Right ventricle myocardium inferior (tissue), 1 donor: ENCODE results near the gene HLTF. TPM values are rescaled to one million over a fixed set of nuclear protein-coding genes. Genes with fewer than 3 reads are reported as not detected.

ENCODE experiments used
- ATAC-seq: fragments of 200-7000 bp; cut with Tn5 transposase; one replicate; pipeline ENCODE4 v1.9.1; 2020; ENCODE audit warnings: mild to moderate bottlenecking, moderate library complexity
- DNase-seq: peaks from one replicate; pipeline ENCODE4 v3.0.0; 2021; ENCODE audit errors: missing footprints
- intact Hi-C: fragments of 100-400 bp; cut with DNase I; formaldehyde crosslinking; loops from one replicate; pipeline ENCODE4 v1.11.0; 2022
- total RNA-seq: library from RNA; stranded (reverse); fragmentation: NEBNext Ultra II Directional; extraction: Animal tissue kit (Norgen Biotek cat#: 25700); gene quantifications from one replicate; pipeline ENCODE4 v1.2.1, GENCODE V29; 2021
- donor health status: DM: no; HTN: yes; CAD: no; lungs with severe emphysema.

The HLTF gene
- total RNA-seq, 1 donor from 2014 or later = 26.1 TPM

DNA sequence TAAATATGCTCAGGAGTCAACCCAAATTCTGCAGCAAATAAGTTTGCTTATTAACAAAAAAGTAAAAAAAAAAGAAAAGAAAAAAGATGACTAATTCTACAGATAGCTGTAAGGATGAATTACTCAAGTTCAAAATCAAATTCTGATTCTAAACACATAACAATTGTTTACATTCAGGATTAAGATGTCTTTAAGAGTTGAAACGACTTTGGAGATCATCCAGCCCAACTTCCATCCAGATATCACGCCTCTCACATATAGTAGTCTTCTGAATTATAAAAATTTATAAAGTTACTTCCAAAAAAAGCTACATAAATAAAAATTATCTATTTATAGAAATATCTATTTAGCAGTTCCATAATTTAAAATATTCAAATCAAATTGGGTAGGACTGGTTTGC is 55.2 kb downstream of the HLTF start:
- intact Hi-C loops = no loop called here
- DNase-seq (no peak), ATAC-seq (no peak)

GRCh38 chr3:149026718-149027117 is 59.6 kb downstream of the HLTF start:
- intact Hi-C loops = loop anchor here (5.0 kb wide), 1 partner anchor 34 kb away; the partner anchor contains the start of gene GYG1
- ATAC-seq = no peak
- DNase-seq = no peak

GRCh38 chr3:149023951-149024350 is 62.4 kb downstream of the HLTF start:
- no peak for ATAC-seq
- intact Hi-C loops = no loop called here

GRCh38 chr3:149021830-149022229 is 64.5 kb downstream of the HLTF start:
- DNase-seq = no peak
- no peak for ATAC-seq
- intact Hi-C loops = no loop called here

More at GRCh38 chr3:149023951-149024350, 62.4 kb downstream of the HLTF start:
- no peak for DNase-seq

- intact Hi-C loops = no loop called here
- no peak for ATAC-seq
- DNase-seq = no peak
Observed at GRCh38 chr3:149020839-149021252, 65.5 kb downstream of the HLTF start.

- peak; percentile 60 for ATAC-seq
Observed at GRCh38 chr3:149020196-149020838, 66.0 kb downstream of the HLTF start.

DNA sequence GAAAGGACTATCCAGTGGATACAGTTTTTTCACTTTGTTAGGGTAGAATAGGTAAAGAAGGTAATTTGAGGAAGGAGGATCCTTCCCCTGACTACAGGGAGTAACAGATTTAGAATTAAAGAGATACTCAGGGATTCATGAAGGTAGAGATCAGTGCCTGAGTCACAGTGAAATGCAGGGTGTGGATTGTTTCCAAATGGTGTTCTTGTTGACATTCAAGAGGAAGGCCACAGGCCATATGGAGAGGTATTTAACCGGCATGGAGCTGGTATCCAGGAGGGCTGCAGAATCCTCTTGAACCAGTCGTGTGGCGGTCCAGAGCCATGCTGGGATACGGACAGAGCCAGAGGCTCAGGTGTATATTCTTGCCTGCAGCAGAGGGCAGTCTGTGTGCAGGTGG is 66.8 kb downstream of the HLTF start:
- intact Hi-C loops = loop anchor here (5.0 kb wide), 1 partner anchor 42 kb away; no protein-coding TSS in a partner anchor
- DNase-seq = no peak
- ATAC-seq = no peak

More at GRCh38 chr3:149020196-149020838, 66.0 kb downstream of the HLTF start:
- peak; percentile 57 for DNase-seq
- intact Hi-C loops = no loop called here

- DNase-seq (no peak), ATAC-seq (no peak)
- intact Hi-C loops = loop anchor here (5.0 kb wide), 1 partner anchor 41 kb away; no protein-coding TSS in a partner anchor
Observed at GRCh38 chr3:149018247-149018646, 68.1 kb downstream of the HLTF start.

DNA sequence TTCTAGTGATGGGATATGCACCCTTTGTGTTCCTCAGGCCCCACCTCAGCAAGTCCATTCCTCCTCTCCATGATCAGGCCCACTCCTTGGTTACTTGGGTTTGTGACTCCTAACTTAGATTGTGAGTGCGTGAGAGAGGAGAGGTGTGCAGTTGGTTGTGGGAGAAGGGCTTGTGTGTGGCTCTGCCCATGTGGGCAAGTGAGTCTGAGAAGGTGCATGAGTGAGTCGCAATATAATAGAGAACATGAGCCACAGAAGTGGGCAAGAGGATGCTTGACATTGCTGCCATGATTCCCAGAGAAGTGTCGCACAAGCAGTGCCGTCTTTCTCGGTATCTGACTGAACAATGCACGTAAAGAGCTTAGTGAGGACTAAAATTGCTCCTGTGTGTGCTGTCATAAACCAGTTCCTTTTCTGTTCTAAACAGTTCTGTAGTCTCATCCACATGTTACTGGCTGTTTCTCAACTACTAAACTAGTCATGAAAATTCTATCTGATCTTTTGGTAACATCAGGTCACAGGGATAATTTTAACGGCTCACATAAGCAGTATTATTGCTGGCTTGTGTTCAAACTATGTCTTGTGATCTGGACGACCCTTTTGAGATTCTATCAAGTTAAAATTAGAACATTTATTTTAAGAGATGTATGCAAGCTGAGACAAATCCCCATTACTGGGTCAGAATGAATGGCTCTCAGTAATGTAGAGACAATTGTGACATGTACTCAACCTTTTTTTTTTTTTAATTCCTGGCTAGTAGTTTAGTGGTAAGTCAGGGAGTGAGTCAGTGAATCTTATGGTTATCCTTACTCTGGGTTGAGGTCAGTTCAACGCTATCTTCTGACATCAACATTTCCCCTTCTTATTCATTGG is 69.4 kb downstream of the HLTF start:
- DNase-seq (no peak), ATAC-seq (peak; percentile 30)
- intact Hi-C loops = loop anchor here (5.0 kb wide), 1 partner anchor 40 kb away; no protein-coding TSS in a partner anchor

DNA sequence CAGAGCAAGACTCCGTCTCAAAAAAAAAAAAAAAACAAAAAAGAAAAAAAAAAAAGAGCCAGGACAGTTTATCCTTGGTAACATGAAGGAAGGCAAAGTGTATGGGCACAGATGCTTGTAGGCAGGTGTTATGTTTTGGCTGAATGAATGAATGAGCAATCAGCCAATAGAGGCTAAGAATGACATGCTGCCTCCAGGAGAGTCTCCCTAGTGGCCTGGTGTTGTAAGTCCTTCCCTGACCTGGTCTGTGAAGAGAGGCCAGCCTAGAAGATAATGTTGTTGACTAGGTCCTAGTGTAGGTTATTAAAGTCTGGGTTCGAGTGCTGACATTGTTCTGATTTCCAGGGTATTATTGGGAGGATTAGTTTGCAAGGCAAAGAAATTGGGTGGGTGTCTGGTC is 70.1 kb downstream of the HLTF start:
- no peak for ATAC-seq
- intact Hi-C loops = loop anchor here (5.0 kb wide), 1 partner anchor 39 kb away; no protein-coding TSS in a partner anchor
- DNase-seq = no peak

- DNase-seq = no peak
- intact Hi-C loops = loop anchor here (5.0 kb wide), 1 partner anchor 38 kb away; no protein-coding TSS in a partner anchor
- ATAC-seq = no peak
Observed at GRCh38 chr3:149015393-149015792, 70.9 kb downstream of the HLTF start.

- ATAC-seq (no peak), DNase-seq (no peak)
- intact Hi-C loops = no loop called here
Observed at GRCh38 chr3:149013726-149014125, 72.6 kb downstream of the HLTF start.

- peak; percentile 52 for ATAC-seq
- DNase-seq = no peak
- intact Hi-C loops = no loop called here
Observed at GRCh38 chr3:149011676-149012075, 74.7 kb downstream of the HLTF start.

- DNase-seq = no peak
- no peak for ATAC-seq
- intact Hi-C loops = no loop called here
Observed at GRCh38 chr3:149010966-149011365, 75.4 kb downstream of the HLTF start.

DNA sequence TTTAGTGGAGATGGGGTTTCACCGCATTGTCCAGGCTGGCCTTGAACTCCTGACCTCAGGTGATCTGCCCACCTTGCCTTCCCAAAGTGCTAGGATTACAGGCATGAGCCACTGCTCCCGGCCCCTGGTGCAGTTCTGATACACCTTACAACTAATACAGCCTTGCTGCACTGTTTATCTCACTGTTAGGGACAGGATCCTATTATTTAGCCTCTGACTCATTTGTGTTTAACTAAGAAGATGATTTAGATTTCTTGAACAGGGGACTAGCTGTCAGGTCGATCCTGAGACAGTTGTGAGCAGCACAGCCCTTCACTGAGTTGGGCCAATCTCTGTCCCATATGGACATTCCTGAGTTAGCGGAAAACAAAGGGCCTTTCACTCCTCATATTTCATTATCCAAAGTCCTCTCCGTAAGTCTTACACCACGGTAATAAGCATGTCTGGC is 75.8 kb downstream of the HLTF start:
- ATAC-seq = peak; percentile 40
- intact Hi-C loops = no loop called here

DNA sequence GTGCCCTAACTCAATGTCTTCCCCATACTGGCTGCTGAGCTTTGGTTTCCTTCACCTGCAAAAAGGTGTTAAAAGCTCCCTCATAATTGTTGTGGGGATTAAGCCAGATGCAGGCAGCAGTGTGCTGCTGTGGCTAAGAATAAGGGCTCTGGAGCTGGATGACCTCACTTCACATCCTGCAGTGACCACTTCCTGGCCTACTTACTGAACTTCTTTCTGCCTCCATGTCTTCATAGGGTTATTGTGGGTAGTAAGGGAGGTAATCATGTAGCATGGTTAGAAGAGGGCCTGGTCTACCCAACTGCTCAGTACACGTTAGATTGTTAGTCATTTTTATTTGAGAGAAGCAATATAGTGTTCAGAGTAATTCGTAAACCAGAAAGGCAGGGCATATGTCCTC is 76.6 kb downstream of the HLTF start:
- ATAC-seq = no peak
- intact Hi-C loops = no loop called here
- DNase-seq = no peak

More for the DNA sequence above, 75.8 kb downstream of the HLTF start:
- no peak for DNase-seq

DNA sequence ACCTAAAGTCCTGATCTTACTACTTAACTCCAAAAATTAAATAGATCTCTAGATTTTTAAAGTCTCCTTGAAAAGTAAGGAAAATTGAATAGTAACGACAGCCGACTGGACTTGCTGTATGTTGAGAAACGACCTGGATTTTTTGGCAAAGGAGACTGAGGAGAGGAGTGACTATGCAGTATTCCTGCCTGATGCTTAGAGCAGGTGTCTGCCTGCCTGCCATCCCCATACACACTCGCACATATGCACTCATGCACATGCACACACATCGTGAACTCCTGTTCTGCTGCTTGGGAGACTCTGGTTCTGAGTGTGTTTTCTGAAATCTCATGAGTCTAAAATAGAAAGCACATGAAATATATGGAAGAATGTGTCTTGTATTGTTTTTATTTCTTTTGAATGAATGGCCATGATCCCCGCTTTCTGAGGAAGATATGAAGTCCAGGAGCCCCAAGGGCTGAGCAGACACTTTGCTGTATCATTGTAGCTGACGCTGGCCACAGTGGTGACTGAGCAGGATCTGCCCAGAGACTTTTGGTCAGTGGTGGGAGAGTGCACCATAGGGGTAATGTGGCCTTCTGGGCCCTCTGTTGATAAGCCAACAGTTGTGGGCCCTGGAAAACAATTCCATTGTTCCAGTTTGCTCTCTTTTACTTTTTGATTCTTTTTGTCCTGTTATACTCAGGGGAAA is 78.6 kb downstream of the HLTF start:
- DNase-seq (no peak), ATAC-seq (no peak)
- intact Hi-C loops = no loop called here

DNA sequence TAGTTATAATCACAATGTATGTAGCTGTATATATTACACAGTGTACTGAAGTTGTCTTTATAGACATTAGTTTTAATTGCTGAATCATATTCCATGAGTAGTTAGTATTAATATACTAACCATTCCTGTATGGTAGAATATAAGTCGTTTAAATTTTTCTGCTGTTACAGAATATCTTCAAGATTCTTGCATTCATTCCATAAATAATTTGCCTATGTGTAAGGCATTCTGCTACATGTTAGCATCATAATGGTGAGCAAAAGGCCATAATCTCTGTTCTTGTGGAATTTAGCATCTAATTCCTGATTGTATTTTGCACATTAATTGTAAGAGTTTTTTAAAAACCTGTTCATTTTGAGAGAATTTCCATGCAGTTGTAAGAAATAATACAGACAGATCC is 80.9 kb downstream of the HLTF start:
- ATAC-seq (no peak), DNase-seq (no peak)
- intact Hi-C loops = no loop called here

- ATAC-seq (peak; percentile 55), DNase-seq (no peak)
- intact Hi-C loops = no loop called here
Observed at GRCh38 chr3:149004622-149005021, 81.7 kb downstream of the HLTF start.
